HG03097 (cell line): ENCODE measurements around the gene SORCS2.

Experiments
- ATAC-seq: cut with Tn5 transposase; IDR thresholded peaks from one replicate; pipeline ENCODE4 v1.9.1; 2021; ENCODE audit not compliant: unreplicated experiment, low FRiP score

Gene SORCS2

GRCh38 chr4:7757501-7758471, 565.4 kb downstream of the SORCS2 start:
- no peak for ATAC-seq

- ATAC-seq, result no peak
Observed at GRCh38 chr4:7758476-7758875, 566.1 kb downstream of the SORCS2 start.

- ATAC-seq, result no peak
Observed at GRCh38 chr4:7759216-7759615, 566.9 kb downstream of the SORCS2 start.

- no peak for ATAC-seq
Observed at GRCh38 chr4:7759635-7760034, 567.3 kb downstream of the SORCS2 start.

DNA sequence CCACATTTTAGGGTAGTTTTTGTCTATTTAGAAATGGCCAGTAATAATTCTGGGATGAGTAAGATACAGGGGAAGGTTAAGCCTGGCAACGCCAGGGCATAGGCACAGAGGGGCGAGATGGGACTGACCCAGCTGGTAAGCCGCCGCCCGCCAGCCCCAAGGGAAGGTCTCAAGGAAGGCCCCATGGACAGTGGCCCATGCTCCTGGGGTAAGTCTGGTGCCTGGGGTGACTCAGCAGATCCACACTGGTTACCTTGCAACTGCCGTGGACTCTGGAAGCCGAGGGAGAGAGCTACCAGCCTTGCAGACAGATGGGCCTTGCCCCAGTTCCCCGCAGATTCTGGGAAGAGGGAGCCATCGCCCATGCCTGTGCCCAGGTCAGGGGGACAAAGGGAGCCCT, 567.9 kb downstream of the SORCS2 start:
- no peak for ATAC-seq

DNA sequence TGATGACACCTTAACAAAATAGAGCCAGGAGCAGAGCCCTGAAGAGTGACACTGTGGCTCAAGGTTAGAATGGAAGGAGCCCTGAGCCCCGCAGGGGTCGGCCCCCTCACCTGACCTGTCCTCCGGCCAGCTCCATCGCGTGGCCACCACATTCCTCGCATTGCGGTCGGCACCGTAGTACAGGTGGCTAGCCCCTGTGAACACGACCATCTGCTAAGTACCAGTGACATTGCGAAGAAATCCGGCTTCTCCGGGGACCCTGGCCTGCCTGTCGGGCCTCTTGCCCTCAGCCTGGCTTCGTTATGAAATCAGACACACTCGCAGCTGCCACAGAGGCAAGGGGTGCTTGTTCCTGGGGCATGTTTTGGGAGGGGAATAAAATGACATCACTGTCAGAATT, 568.4 kb downstream of the SORCS2 start:
- ATAC-seq, result no peak

- no peak for ATAC-seq
Observed at GRCh38 chr4:7761312-7761711, 569.0 kb downstream of the SORCS2 start.

GRCh38 chr4:7761720-7762119, 569.4 kb downstream of the SORCS2 start:
- no peak for ATAC-seq

DNA sequence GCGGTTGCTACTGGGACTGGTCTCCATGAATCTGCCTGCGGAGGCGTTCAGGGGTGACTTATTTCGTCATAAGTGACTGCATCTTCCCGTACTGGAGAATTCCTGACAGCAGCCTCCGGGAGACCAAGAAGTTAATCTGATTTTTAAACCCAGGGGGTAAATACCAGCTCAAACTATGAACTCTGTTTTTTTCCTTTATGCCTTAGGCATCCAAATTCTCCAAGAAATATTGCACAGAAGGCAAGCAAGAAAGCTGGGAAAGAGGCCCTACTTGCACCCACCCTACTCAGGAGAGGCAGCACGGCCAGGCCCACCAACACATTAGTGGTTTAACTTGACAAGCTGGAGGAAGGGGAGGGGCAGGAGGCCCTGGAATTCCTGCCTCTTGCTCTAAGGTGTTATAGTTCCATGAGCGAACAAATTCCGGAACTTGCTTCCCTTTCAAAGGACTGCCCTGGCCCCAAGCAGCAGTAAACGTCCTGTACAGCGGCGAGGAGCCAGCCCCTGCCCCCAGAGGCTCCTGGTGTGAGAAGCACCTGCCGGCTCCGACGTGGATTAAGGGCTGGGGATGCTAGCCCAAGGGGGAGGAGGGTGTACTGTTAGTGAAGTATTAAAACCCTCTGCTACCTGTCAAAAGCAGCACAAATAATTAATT, 570.2 kb downstream of the SORCS2 start:
- no peak for ATAC-seq

DNA sequence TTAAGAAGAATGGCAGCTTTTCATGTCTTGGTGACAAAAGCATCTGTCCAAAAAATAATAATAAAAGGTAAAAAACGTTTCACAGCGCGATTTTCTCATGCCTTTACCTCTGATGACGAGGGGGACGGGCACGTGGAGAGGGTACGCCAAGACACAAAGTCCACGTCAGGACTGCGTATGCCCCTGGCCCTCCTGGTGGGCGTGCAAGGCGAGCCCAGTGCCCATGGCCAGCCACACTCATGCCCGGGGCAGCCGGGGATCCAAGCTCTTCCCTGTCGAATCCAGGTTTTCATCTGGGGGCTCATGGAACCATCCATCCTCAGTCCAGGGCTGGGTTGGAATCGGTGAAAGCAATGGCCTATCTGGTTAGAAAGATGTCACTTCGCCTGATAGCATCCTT, 570.8 kb downstream of the SORCS2 start:
- ATAC-seq, result no peak

DNA sequence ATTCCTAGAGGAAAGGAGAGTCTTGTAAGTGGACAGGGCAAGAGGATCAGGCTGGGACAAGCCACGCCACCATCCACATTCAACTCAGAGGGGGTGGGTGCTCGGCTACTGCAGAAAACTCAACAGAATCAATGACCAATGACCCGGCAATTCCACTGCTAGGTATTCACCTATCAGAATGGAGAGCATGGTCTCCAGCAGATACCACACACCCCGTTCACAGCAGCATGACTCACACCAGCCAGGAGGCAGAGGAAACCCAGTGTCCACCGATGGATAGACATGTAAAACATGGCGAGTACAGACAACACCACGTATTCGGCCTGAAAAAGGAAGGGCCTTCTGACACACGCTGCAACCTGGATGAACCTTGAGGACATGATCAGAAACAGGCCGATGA, 571.5 kb downstream of the SORCS2 start:
- no peak for ATAC-seq

DNA sequence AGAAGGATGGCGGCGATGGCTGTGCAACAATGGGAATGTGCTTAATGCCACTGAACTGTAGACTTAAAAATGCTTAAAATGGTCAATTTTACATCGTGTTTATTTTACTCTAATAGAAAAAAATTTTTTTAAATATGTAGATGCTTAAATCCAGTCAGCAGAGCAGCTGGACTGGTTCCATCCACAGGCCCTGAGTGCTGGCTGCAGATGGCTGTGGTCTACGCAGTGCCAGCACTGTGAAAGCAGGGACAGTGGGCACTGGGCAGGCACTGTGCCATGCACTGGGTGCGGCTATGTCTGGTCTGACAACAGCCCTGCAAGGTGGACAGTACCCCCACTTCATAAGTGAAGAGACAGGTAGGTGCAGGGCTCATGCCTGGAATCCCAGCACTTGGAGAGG, 572.1 kb downstream of the SORCS2 start:
- no peak for ATAC-seq

DNA sequence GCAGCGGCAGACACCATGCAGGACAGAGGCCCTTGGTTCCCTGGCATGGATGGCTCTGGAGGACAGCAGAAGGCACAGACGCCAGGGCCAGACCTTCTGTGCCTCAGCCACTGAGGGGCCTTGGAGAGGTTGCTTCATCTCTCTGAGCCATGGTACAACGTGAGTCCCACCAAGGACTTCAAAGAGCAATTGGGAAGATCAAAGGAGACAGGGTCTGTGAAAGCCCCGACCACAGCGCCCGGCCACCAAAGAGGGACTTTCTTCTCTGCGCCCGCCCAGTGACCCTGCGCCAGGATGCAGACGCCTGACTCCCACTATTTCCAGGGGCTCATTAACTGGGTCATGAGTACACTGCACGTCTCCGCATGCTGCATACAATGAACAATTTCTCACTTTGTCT, 573.3 kb downstream of the SORCS2 start:
- ATAC-seq, result no peak

DNA sequence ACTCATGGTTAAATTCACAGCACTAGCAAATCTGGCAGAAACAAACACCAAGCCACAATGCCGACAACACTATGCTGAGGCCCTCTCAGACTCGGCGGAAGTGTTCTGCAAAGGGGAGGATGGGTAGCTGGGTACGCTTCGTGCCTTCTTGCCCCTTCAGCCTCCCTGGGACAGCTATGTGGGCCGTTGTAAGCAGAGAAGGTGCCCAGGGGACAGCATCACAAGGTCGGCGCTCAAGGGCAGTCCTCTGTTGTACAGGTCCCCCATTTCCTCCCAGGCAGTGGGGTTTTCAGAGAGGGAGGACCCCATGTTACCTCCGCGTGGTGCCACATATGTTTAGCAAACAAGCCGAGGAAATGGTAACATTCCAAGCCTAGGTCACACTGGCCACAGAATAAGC, 573.7 kb downstream of the SORCS2 start:
- ATAC-seq, result no peak

- no peak for ATAC-seq
Observed at GRCh38 chr4:7766661-7767345, 574.5 kb downstream of the SORCS2 start.

GRCh38 chr4:7767526-7767925, 575.2 kb downstream of the SORCS2 start:
- ATAC-seq, result no peak

DNA sequence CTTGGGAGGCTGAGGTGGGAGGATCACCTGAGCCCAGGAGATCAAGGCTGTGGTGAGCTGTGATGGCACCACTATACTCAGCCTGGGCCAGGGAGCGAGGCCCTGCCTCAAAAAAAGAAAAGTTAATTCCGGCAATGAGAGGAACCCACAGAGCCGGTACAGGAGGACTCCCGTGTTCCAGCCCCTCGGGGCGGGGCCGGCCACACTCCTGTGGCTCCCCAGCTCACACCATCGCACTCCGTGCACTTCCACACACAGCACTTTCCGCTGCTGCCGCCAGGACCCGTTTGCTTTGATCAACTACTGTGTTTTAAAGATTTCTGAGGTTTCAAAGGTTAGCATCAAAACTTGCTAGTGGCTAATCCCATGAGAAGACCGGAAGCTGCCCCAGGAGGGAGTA, 575.6 kb downstream of the SORCS2 start:
- no peak for ATAC-seq

GRCh38 chr4:7768736-7769135, 576.4 kb downstream of the SORCS2 start:
- no peak for ATAC-seq

DNA sequence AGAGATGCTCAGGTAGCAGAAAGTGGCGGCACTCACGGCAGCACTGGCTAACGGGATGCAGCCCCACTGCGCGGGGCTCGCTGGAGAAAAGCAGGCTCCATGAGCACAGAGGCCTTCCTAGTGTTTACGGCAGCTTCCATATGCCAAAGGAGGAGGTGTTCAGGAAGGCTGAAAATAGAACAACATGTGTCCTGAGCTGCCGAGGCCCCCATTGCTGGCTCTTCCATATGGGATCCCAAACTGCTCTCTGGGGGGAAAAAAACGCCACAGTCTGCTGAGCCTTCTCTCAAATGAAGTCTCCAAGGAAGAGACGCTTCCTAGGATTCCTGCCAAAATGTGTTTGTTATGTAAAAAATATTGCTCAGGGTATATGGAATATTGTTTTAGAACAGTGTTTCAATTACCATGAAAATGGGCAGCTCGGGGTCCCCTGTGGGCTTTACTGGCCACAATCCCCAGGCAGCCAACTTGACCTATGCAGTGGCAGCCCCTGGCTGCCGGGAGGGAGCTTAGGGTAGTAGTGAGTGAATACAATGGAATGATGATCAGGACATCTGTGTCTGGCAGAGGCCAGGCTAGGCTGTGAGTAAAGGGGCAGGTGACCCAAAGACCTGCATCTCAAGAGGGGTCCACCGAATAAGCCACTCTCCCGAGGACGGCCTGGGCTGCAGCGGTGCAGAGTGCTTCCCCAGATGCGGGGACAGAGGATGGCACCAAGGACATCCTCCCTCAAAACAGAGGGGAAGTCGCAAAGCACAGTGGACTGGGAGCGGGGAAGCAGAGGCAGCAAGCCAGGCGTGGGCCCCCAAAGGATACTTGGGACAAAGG, 577.3 kb downstream of the SORCS2 start:
- no peak for ATAC-seq

- no peak for ATAC-seq
Observed at GRCh38 chr4:7770224-7771050, 578.1 kb downstream of the SORCS2 start.
